HG02885 (cell line): ENCODE data around the gene PBX3.

Experiments
- ATAC-seq: cut with Tn5 transposase; IDR thresholded peaks from one replicate; pipeline ENCODE4 v1.9.1; 2021; ENCODE audit warnings: mild to moderate bottlenecking; ENCODE audit not compliant: unreplicated experiment, poor library complexity

The PBX3 gene

DNA sequence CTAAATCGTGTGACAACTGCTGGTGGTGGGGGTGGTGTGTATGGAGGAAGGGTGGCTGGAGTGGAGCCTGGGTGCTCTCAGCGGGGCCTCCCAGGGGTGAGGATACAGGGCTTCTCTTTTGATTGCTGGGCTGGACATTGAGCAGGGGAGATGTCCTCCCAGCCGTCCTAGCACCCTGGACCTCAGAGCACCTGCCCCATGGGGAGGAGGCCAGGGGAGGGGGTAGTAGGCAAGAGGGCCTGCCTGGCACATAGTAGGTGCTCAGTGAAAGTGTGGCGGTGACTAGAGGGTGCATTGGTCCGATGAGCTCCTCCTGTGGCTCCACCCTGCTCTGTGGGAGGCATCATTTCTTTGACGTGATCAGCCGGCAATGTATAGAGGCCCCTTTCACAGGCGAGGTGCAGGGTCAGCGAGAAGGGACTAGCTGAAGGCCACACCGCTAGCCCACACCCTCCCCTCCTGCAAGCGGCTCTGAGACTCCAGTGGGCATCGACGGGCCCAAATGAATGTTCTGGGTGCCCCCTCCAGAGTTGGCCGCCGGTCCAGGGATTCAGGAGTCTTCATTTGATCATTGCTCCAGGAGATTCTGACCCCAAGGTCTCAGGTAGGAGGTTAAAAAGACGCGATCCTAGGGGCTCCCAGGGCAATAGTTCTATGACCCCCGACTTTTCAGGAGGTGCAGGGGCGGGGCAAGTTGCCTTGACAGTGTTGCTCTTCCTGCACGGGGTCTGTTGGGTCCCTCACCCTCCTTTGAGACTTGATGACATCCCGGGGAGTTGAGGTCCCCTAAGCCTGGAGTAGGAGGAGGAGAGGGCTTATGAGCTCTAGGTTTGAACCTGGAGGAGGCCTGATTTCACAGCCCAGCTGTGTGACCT lies 255.5 kb downstream of the PBX3 start:
- no peak for ATAC-seq

- ATAC-seq: no peak
Observed at GRCh38 chr9:126009047-126009446, 261.9 kb downstream of the PBX3 start.

DNA sequence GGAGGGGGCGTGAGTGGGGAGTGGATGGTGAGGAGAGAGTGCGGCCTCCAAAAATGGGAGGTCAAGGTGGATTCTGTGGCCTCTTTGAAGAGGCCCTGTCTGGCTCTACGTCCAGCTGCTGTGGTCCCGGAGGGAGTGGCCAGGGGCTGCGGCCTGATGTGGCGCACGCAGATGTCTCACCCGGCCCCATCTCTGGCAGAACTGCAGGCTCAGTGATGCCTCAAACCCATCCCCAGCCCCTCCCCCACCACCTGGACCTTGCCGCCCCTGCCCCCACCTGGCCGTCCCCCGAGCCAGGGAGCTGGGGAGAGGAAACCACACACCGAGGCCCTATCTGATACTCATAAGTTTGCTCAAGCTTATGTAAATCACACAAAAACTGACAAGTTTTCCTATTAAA lies 267.6 kb downstream of the PBX3 start:
- ATAC-seq: no peak

GRCh38 chr9:126015424-126015823 lies 268.3 kb downstream of the PBX3 start:
- ATAC-seq: no peak

DNA sequence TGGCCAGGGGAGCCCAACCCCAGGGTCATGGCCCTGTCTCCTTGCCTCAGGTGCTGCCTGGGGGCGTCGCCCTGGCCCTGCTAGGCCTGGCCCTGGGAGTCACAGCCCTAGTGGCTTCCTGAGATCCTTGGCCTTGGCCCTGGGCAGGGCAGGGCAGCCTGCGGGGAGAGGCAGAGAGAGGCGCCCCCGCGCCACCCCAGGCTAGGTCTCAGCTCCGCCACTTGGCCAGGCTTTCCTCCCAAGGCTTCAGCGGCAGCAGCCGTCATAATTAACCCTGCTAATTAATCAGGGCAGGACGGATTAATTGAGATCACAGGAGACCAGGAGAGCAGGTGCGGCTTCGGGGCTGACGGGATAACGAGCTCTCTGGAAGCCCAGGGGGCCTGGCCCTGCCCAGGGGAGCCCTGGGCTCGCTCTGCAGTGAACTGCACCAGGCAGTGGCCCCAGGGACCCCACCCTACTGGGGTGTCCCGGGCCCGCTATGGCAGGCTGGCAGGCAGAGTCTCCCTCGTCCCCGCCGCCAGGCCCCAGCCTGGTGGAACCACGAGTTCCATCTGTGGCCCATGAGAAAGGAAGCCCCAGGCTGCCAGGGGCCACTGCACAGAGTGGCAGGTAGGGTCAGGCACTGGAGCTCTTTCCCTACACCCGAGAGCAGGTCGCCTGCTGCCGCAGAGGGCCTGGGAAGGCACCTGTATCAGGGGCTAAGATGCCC lies 269.6 kb downstream of the PBX3 start:
- no peak for ATAC-seq
